ENCODE results near the gene KCNMB3.
"Not testable (repeated sequence)": the region's sequence is repeated elsewhere in the genome, so short reads cannot be mapped to it uniquely, and the experiment has no call there.

Gene KCNMB3

GRCh38 chr3:179276001-179276400 lies 25.1 kb upstream of the KCNMB3 start:
- DNase-seq: no peak
- TF ChIP-seq GATA1 (IDR thresholded peaks at IDR 0.05; ENCODE audit: low read depth, low read length): no peak
- no peak for TF ChIP-seq POLR2A (IDR thresholded peaks at IDR 0.05; ENCODE audit: low read length)

- not testable (repeated sequence) for DNase-seq
Observed at GRCh38 chr3:179274434-179274833, 23.5 kb upstream of the KCNMB3 start.

DNA sequence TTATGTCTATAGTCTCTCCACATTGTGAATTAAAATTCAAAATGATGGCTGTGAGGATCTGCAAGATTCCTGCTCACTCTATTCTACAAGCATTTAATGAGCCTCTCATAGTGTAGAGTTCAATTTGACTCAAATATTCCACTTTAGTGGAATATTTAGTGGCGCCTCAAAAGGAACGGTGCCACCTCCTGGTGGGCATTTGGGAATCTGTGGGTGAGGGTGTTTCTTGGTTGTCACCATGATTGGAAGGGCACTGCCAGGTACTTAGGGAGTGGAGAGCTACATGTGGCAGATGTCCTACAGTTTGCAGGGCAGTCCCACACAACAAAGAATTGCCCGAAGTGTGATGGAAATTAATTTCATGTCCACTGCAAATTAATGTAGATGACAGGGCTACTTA lies 21.5 kb upstream of the KCNMB3 start:
- TF ChIP-seq POLR2A (IDR thresholded peaks at IDR 0.05; ENCODE audit: low read length) (no peak), GATA1 (IDR thresholded peaks at IDR 0.05; ENCODE audit: low read depth, low read length) (no peak)
- peak; percentile 6 to 31 for DNase-seq

GRCh38 chr3:179269152-179269707 lies 18.3 kb upstream of the KCNMB3 start:
- TF ChIP-seq POLR2A (IDR thresholded peaks at IDR 0.05; ENCODE audit: low read length): no peak
- no peak for TF ChIP-seq GATA1 (IDR thresholded peaks at IDR 0.05; ENCODE audit: low read depth, low read length)

GRCh38 chr3:179268400-179269051 lies 17.6 kb upstream of the KCNMB3 start:
- no peak for DNase-seq
- TF ChIP-seq POLR2A (IDR thresholded peaks at IDR 0.05; ENCODE audit: low read length) (no peak), GATA1 (IDR thresholded peaks at IDR 0.05; ENCODE audit: low read depth, low read length) (no peak)

More at GRCh38 chr3:179269152-179269707, 18.3 kb upstream of the KCNMB3 start:
- peak in 1 of 2 experiments; percentile 48 for DNase-seq

DNA sequence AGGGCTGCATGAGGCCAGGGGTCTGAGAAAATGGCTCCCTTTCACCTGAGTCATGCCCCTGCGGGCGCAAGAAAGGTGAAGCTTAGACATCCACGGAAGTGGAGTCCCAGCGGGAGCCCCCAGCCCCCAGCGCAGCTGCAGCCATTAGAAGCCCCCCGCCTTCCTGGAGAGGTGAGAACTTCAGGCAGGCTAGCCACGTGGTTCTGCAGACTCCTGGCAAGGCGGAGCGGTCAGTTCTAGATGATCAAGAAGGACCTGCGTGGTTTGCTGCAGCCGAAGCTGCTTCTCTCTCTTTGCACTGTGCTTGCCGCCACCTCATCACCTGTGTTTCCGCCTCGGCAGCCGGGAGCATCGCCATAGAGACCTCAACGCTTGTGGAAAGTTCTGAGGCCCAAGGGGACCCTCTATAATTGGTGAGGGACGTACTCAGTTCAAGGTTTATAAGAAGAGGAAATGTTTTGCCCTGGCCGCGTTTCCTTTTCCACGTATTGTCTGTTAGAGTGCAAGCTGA lies 15.8 kb upstream of the KCNMB3 start:
- no peak for TF ChIP-seq POLR2A (IDR thresholded peaks at IDR 0.05; ENCODE audit: low read length)
- TF ChIP-seq GATA1 (IDR thresholded peaks at IDR 0.05; ENCODE audit: low read depth, low read length): no peak
- no peak for DNase-seq

DNA sequence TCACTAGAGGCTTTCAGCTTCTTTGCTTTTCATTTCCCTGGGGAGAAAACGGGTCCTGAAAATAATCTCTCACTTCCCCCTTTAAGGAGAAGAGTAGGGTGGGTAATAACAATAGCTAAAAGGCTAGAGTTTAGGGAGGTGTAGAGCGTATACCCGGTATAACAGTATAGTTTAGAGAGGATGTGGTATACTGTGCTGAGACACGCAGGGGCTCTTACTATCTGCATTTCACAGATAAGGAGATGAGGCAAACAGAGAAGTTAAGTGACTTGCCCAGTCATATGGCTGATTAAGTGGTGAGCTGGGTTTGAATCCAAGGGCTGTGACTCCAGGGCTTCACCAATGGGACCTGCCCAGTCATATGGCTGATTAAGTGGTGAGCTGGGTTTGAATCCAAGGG lies 15.0 kb upstream of the KCNMB3 start:
- no peak for TF ChIP-seq GATA1 (IDR thresholded peaks at IDR 0.05; ENCODE audit: low read depth, low read length)
- no peak for TF ChIP-seq POLR2A (IDR thresholded peaks at IDR 0.05; ENCODE audit: low read length)
- DNase-seq: peak; percentile 63 to 72

DNA sequence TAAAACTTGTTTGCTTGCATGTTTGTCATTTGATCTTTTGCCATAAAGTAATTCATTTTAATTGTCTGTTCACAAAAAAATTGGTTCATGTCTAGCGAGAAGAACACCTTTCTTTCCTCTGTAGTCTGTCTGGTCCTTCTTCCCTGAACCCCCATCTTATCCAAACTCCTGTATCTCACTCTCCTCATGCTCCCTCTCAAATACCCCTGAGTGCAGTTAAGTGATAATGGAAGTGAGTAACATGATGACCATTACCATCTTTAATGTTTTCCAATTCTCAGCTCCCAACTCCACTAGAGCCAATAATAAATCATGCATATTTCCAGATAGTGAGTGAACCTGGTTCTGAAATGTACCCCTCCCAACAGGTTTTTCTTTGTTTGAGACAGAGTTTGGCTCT lies 14.2 kb upstream of the KCNMB3 start:
- peak; percentile 10 to 13 for DNase-seq
- TF ChIP-seq POLR2A (IDR thresholded peaks at IDR 0.05; ENCODE audit: low read length) (no peak), GATA1 (IDR thresholded peaks at IDR 0.05; ENCODE audit: low read depth, low read length) (no peak)

GRCh38 chr3:179264449-179264848 lies 13.5 kb upstream of the KCNMB3 start:
- DNase-seq: peak in 1 of 2 experiments; percentile 4
- TF ChIP-seq GATA1 (IDR thresholded peaks at IDR 0.05; ENCODE audit: low read depth, low read length) (no peak), POLR2A (IDR thresholded peaks at IDR 0.05; ENCODE audit: low read length) (no peak)

GRCh38 chr3:179263134-179263533 lies 12.2 kb upstream of the KCNMB3 start:
- DNase-seq: no peak
- no peak for TF ChIP-seq POLR2A (IDR thresholded peaks at IDR 0.05; ENCODE audit: low read length)
- no peak for TF ChIP-seq GATA1 (IDR thresholded peaks at IDR 0.05; ENCODE audit: low read depth, low read length)

- peak; percentile 63 for TF ChIP-seq POLR2A (IDR thresholded peaks at IDR 0.05; ENCODE audit: low read length)
- no peak for TF ChIP-seq GATA1 (IDR thresholded peaks at IDR 0.05; ENCODE audit: low read depth, low read length)
- peak; percentile 88 to 89 for DNase-seq
Observed at GRCh38 chr3:179260949-179261765, 10.2 kb upstream of the KCNMB3 start.

DNA sequence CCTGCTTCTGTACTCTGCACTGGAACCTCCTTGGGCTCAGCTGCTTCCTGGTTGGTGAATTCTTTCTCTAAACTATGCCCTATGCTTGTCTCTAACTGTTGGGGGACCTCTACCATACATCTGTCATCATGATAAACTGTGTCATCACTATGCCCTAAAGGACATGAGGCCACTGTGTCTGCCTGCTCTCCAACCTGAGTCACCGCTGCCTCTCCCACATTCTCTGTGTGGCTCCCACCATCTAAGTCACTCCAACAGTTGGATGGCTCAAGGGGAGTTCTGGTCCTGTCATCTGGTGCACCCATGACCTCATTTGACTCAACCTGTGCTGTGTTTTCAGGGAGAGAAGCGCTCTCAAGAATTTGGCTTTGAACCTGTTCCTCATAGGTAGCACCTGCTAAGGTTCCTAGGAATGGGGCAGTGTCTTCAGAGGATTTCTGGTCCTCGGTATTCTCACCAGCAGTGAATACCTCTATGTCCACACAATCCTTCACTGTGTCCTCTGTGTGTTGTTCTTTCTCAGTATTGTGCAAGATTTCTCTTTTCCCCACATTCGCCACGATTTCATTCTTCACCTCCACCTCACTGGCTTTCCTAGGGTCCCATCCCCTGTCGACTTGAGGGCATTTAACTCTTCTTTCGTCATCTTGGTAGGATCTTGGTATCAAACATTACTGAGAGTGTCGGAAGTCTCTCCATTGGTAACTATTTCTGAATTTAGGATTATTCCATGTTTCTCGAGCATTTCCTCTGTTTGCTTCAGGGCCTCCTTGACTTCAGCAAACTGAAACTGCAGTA lies 9.2 kb upstream of the KCNMB3 start:
- DNase-seq: not testable (repeated sequence)

- DNase-seq: no peak
- TF ChIP-seq POLR2A (IDR thresholded peaks at IDR 0.05; ENCODE audit: low read length) (no peak), GATA1 (IDR thresholded peaks at IDR 0.05; ENCODE audit: low read depth, low read length) (no peak)
Observed at GRCh38 chr3:179258820-179259219, 7.9 kb upstream of the KCNMB3 start.

DNA sequence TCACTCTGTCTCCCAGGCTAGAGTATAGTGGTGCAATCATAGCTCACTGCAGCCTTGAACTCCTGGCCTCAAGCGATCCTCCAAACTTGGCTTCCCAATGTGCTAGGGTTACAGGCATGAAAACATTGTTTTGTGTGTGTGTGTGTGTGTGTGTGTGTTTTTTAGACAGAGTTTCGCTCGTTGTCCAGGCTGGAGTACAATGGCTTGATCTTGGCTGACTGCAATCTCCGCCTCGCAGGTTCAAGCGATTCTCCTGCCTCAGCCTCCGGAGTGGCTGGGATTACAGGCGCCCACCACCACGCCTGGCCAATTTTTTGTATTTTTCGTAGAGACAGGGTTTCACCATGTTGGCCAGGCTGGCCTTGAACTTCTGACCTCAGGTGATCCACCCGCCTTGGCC lies 6.8 kb upstream of the KCNMB3 start:
- not testable (repeated sequence) for DNase-seq

All from erythroblast (primary cell).